Fibroblast of the aortic adventitia (primary cell): ENCODE results near the gene NUP62. TPM values are rescaled to one million over a fixed set of nuclear protein-coding genes. Genes with fewer than 3 reads are reported as not detected.
"Not testable (repeated sequence)": the region's sequence is repeated elsewhere in the genome, so short reads cannot be mapped to it uniquely, and the experiment has no call there.

Source experiments
- DNase-seq: peaks from one replicate; pipeline ENCODE4 v3.0.0-alpha.2; 2010; ENCODE audit warnings: low read depth
- H3K4me3 ChIP-seq: 2 replicates; pipeline ENCODE4 v1.5.1; 2011; ENCODE audit warnings: low read depth, mild to moderate bottlenecking, control low read depth, low read length, moderate library complexity
- CTCF ChIP-seq: IDR thresholded peaks from 2 replicates; pipeline ENCODE4 v1.5.1; 2011; ENCODE audit warnings: mild to moderate bottlenecking, low read length, control low read depth, inconsistent platforms; ENCODE audit not compliant: insufficient read depth
- total RNA-seq: library from RNA; depleted of rRNA; stranded (reverse); fragments of >200 nt; gene quantifications from 2 replicates; pipeline ENCODE4 v1.2.3, GENCODE V29; 2012; ENCODE audit warnings: low replicate concordance

The NUP62 gene
- total RNA-seq, 1 donor = 35.4 TPM

GRCh38 chr19:49972841-49973240, 43.5 kb upstream of the NUP62 start:
- no peak for TF ChIP-seq CTCF
- H3K4me3 ChIP-seq = no peak overlapping the region
- DNase-seq = no peak

DNA sequence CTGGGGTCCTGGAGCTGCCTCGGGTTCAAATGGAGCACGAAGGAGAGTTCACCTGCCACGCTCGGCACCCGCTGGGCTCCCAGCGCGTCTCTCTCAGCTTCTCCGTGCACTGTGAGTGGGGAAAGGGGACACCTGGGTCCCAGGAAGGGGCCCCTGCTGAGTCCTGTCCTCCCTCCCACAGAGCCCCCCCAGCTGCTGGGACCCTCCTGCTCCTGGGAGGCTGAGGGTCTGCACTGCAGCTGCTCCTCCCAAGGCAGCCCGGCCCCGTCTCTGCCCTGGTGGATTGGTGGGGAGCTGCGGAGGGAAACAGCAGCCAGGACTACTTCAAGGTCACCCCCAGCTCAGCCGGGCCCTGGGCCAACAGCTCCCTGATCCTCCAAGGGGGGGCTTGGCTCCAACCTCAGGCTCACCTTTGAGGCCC, 42.7 kb upstream of the NUP62 start:
- no peak for TF ChIP-seq CTCF
- no peak for DNase-seq
- H3K4me3 ChIP-seq = no peak overlapping the region

GRCh38 chr19:49969355-49969754, 40.1 kb upstream of the NUP62 start:
- H3K4me3 ChIP-seq, DNase-seq: not testable (repeated sequence)

GRCh38 chr19:49968279-49968922, 39.1 kb upstream of the NUP62 start:
- TF ChIP-seq CTCF = no peak
- no peak for DNase-seq
- no peak overlapping the region for H3K4me3 ChIP-seq

DNA sequence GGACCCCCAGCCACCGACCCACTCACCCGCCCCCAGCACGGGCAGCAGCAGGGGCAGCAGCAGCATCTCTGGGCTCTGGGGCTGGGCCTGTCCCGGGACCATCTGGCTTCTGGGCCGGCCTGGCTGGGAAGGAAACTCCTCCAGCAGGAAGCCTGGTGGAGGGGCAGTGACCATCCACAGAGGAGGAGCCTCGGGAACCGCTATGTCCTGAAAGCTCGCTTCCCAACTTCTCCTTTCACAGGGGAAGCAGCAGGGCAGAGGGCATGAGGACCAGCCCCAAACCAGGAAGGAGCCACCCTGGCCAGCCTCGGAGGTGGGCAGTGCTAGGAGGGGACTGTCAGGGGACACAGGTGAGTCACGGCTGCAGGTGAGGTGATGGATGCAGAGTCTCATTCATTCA, 31.7 kb upstream of the NUP62 start, which contains the start of gene SIGLEC11:
TSS of gene SIGLEC11 (minus strand) at position 193 of the 400 bp plus-strand sequence. CDS start at position 102, 91 bp downstream.
- not testable (repeated sequence) for DNase-seq, H3K4me3 ChIP-seq

DNA sequence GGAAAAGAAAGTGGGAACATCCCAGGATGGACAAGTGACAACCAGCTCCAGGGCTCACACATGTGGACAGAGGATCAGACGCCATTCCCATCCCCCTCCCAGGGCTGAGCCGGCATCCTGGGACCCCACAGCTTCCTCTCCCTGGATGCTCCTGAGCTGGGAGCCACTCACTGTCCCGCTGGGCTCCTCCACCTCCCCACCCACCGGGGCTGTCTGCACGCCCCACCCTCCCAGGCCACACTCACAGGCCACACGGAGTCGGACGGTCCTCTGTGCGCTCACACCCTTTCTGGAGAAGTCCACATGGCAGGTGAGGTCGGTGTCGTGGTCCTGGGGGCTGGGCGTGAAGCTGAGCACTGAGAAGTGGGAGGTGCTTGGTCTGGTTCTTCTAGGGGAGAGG, 30.6 kb upstream of the NUP62 start:
- H3K4me3 ChIP-seq, DNase-seq: not testable (repeated sequence)

DNA sequence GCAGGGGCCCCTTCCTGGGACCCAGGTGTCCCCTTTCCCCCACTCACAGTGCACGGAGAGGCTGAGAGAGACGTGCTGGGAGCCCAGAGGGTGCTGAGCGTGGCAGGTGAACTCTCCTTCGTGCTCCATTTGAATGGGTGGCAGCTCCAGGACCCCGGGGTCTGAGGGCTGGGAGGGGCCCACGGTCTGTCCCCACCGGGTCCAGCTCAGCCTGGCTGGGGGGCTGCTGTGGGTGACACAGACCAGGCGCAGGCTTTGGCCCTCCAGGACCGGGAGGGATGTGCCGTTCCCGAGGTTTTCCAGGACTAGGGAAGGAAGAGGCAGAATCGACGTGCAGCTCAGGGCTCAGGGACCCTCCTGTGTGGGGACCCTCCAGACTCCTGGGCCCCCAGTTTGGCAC, 29.3 kb upstream of the NUP62 start:
- H3K4me3 ChIP-seq, DNase-seq: not testable (repeated sequence)

DNA sequence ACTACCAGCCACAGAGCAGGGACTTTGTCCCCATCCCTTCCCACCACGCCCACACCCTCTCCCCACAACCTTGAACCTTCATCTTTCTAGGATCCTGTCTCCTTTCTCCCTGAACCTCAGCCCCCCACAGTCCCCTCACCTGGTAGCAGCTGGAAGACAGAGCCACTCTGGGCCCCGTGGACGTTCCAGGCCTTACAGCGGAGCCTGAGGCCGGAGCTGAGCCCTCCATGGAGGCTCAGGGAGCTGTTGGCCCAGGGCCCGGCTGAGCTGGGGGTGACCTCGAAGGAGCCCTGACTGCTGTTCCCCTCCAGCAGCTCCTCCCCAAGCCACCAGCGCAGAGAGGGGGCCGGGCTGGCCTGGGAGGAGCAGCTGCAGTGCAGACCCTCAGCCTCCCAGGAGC, 28.8 kb upstream of the NUP62 start:
- not testable (repeated sequence) for H3K4me3 ChIP-seq, DNase-seq

GRCh38 chr19:49957262-49957915, 28.1 kb upstream of the NUP62 start:
- no peak for TF ChIP-seq CTCF
- H3K4me3 ChIP-seq = no peak overlapping the region
- DNase-seq = no peak
